IMR-90 (cell line): ENCODE results near the gene COIL. TPM values are rescaled to one million over a fixed set of nuclear protein-coding genes. Genes with fewer than 3 reads are reported as not detected.

Source experiments
- ATAC-seq: fragments of 200-7000 bp; cut with Tn5 transposase; 2 replicates; pipeline ENCODE4 v1.9.1; 2020; ENCODE audit warnings: low read depth, mild to moderate bottlenecking, moderate library complexity
- BruUV-seq: library from RNA; stranded (reverse); fragments of 400-500 nt; replicated peaks from 2 replicates; lab custom pipeline; 2021; lab: Mats Ljungman, UMichigan
- CTCF ChIA-PET: fragments of 300-600 bp; formaldehyde crosslinking; extraction: SDS; loops from one replicate; lab custom pipeline; 2021; ENCODE audit warnings: antibody characterized with exemption; lab: Yijun Ruan, JAX
- POLR2A ChIA-PET: fragments of 300-600 bp; sonication (Branson Sonifier 250); formaldehyde crosslinking; loops from one replicate; lab custom pipeline; 2022; ENCODE audit warnings: antibody characterized with exemption; ENCODE audit not compliant: unreplicated experiment; lab: Charles Lee
- DNase-seq: peaks from one replicate; pipeline ENCODE4 v3.0.0; 2013
- H2AFZ ChIP-seq: replicated peaks from 2 replicates; pipeline ENCODE3; 2013; ENCODE audit warnings: low read length, mild to moderate bottlenecking; ENCODE audit not compliant: poor library complexity
- H2AK5ac ChIP-seq: 2 replicates; pipeline ENCODE4 v1.6.1; 2013; ENCODE audit warnings: low read depth, low read length, inconsistent platforms
- H2AK9ac ChIP-seq: replicated peaks from 2 replicates; pipeline ENCODE3; 2013; ENCODE audit warnings: mild to moderate bottlenecking, low read depth, low read length, moderate library complexity; ENCODE audit not compliant: poor library complexity
- H2BK120ac ChIP-seq: 2 replicates; pipeline ENCODE4 v1.6.1; 2013; ENCODE audit warnings: low read depth, low read length, inconsistent platforms
- H2BK15ac ChIP-seq: 3 replicates; pipeline ENCODE4 v1.6.1; 2013; ENCODE audit warnings: low read depth, low read length, inconsistent platforms
- H2BK20ac ChIP-seq: 2 replicates; pipeline ENCODE4 v1.6.1; 2013; ENCODE audit warnings: low read depth, mild to moderate bottlenecking, inconsistent platforms, low read length, moderate library complexity
- H2BK5ac ChIP-seq: 2 replicates; pipeline ENCODE4 v1.6.1; 2013; ENCODE audit warnings: mild to moderate bottlenecking, low read depth, low read length, inconsistent platforms; ENCODE audit not compliant: poor library complexity, severe bottlenecking
- H3K14ac ChIP-seq: replicated peaks from 2 replicates; pipeline ENCODE4 v1.6.1; 2013; ENCODE audit warnings: low read depth, low read length, inconsistent platforms
- H3K18ac ChIP-seq: 2 replicates; pipeline ENCODE4 v1.6.1; 2013; ENCODE audit warnings: low read depth, low read length, control low read depth
- H3K23ac ChIP-seq: 2 replicates; pipeline ENCODE4 v1.6.1; 2013; ENCODE audit warnings: low read depth, low read length, inconsistent platforms
- H3K27ac ChIP-seq: 2 replicates; pipeline ENCODE4 v1.5.1; 2013; ENCODE audit warnings: mild to moderate bottlenecking, control low read depth, low read length; ENCODE audit not compliant: insufficient read depth
- H3K27me3 ChIP-seq: 2 replicates; pipeline ENCODE4 v1.6.1; 2013; ENCODE audit warnings: low read length; ENCODE audit not compliant: control insufficient read depth, insufficient read depth
- H3K36me3 ChIP-seq: 2 replicates; pipeline ENCODE4 v1.6.1; 2013; ENCODE audit warnings: low read length, mixed read lengths; ENCODE audit not compliant: control insufficient read depth, insufficient read depth
- H3K4ac ChIP-seq: 2 replicates; pipeline ENCODE4 v1.6.1; 2013; ENCODE audit warnings: low read depth, low read length, inconsistent platforms
- H3K4me1 ChIP-seq: 2 replicates; pipeline ENCODE4 v1.6.1; 2013; ENCODE audit warnings: low read length, mixed read lengths; ENCODE audit not compliant: control insufficient read depth, insufficient read depth
- H3K4me2 ChIP-seq: 2 replicates; pipeline ENCODE4 v1.6.1; 2013; ENCODE audit warnings: low read depth, mild to moderate bottlenecking, control low read depth, low read length, moderate library complexity
- H3K4me3 ChIP-seq: 2 replicates; pipeline ENCODE4 v1.5.1; 2013; ENCODE audit warnings: low read depth, mild to moderate bottlenecking, control low read depth, low read length, moderate library complexity; ENCODE audit not compliant: insufficient read depth
- H3K56ac ChIP-seq: 2 replicates; pipeline ENCODE4 v1.6.1; 2013; ENCODE audit warnings: low read length, inconsistent platforms; ENCODE audit not compliant: insufficient read depth; ENCODE audit errors: extremely low read depth
- H3K79me1 ChIP-seq, 2 experiments: 2 replicates each; pipeline ENCODE4 v1.6.1; 2013; ENCODE audit warnings: low read length in 2 of 2, inconsistent platforms in 1 of 2, low read depth in 1 of 2
- H3K9ac ChIP-seq: 2 replicates; pipeline ENCODE4 v1.6.1; 2013; ENCODE audit warnings: low read depth, low read length, control low read depth
- H3K9me1 ChIP-seq: 2 replicates; pipeline ENCODE4 v1.6.1; 2013; ENCODE audit warnings: low read length, inconsistent platforms; ENCODE audit not compliant: insufficient read depth
- H3K9me3 ChIP-seq: 2 replicates; pipeline ENCODE4 v1.6.1; 2013; ENCODE audit warnings: low read length; ENCODE audit not compliant: control insufficient read depth, insufficient read depth
- H4K20me1 ChIP-seq: 2 replicates; pipeline ENCODE4 v1.6.1; 2013; ENCODE audit warnings: low read length, inconsistent platforms; ENCODE audit not compliant: insufficient read depth
- H4K5ac ChIP-seq: 2 replicates; pipeline ENCODE4 v1.6.1; 2013; ENCODE audit warnings: mild to moderate bottlenecking, low read depth, low read length, control low read depth
- H4K8ac ChIP-seq, 2 experiments: 2 replicates each; pipeline ENCODE4 v1.6.1; 2013; ENCODE audit warnings: low read depth in 2 of 2, low read length in 2 of 2, control low read depth in 1 of 2, inconsistent platforms in 1 of 2
- H4K91ac ChIP-seq: 2 replicates; pipeline ENCODE4 v1.6.1; 2013; ENCODE audit warnings: low read depth, low read length, inconsistent platforms; ENCODE audit not compliant: insufficient read depth
- MAFK ChIP-seq: IDR thresholded peaks from 2 replicates; pipeline ENCODE4 v1.6.1; 2012; ENCODE audit warnings: low read depth, low read length, improper control_type of control experiment
- RFX5 ChIP-seq: IDR thresholded peaks from 2 replicates; pipeline ENCODE4 v1.8.0; 2012; ENCODE audit warnings: low read depth, mild to moderate bottlenecking, low read length, moderate library complexity
- WGBS, 2 experiments: methylation state at CpG; one replicate each; pipeline versions ENCODE4 v1.1.5 to v1.1.7; 2013; ENCODE audit warnings: missing lambda C conversion rate in 2 of 2; ENCODE audit not compliant: insufficient read length in 1 of 2; ENCODE audit errors: extremely low coverage in 2 of 2; 5-methylcytosine and 5-hydroxymethylcytosine counted together
- dilution Hi-C: fragments of 300-500 bp; cut with HindIII; formaldehyde crosslinking; loops from one replicate; pipeline ENCODE4 v1.14.3; 2018; ENCODE audit warnings: low sequenced_read_pairs; ENCODE audit not compliant: unreplicated experiment
- in situ Hi-C: fragments of 300-500 bp; cut with MboI; formaldehyde crosslinking; loops from 3 replicates; pipeline ENCODE4 v1.14.3; 2019; ENCODE audit warnings: low sequenced_read_pairs, inconsistent platforms, mixed read lengths
- intact Hi-C: fragments of 100-400 bp; cut with micrococcal nuclease; formaldehyde crosslinking; loops from 2 replicates; pipeline ENCODE4 v1.10.0; 2022
- polyA plus RNA-seq, 3 experiments: library from polyadenylated mRNA; depleted of rRNA; stranded (reverse); fragments of >200 nt; gene quantifications; 2 replicates each; pipeline ENCODE4 v1.2.3, GENCODE V29; 2012; ENCODE audit warnings: low replicate concordance in 1 of 3
- total RNA-seq: library from RNA; depleted of rRNA; stranded (reverse); fragments of >200 nt; gene quantifications from 2 replicates; pipeline ENCODE4 v1.2.3, GENCODE V29; 2012

COIL gene
- total and polyA plus RNA-seq, 2 of the 4 experiments (the other 2 are of a cell fraction), result 5.2 to 13.3 TPM

DNA sequence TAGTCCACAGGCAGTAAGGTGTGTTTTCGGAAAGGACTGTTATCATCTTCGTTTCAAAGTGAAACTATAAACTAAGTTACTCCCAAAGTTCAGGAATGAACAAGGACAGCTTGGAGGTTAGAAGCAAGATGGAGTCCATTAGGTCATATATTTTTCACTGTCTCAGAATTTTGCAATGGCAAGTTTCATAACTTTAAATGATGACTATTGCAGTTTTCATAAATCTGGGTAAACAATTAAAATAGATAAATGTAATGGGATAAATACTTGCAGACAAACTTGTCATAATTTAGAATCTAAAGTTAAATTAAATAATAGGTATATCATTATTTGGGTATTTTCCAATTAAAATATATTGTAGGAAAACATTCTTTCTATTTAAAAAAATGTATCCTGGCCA is 32.3 kb downstream of the COIL start:
- H3K4me2 ChIP-seq, result no peak overlapping the region
- peaks cover 3% of the 10 kb centered on the region; the same call in 1 of the 2 replicates for H3K9me3 ChIP-seq
- no peak overlapping the region for H3K4me3 ChIP-seq
- H4K91ac ChIP-seq, result no peak overlapping the region
- H2AFZ ChIP-seq, result no peak overlapping the region
- peak; percentile 78 for TF ChIP-seq MAFK
- TF ChIP-seq RFX5, result no peak
- no peak overlapping the region for H2BK20ac ChIP-seq
- dilution Hi-C loops, result no loop called here
- no peak overlapping the region for H2BK15ac ChIP-seq
- intact Hi-C loops, result no loop called here
- H3K56ac ChIP-seq, result no peak overlapping the region
- no peak overlapping the region for H3K9ac ChIP-seq
- no peak overlapping the region for H3K14ac ChIP-seq
- in situ Hi-C loops, result loop anchor here (25.0 kb wide), 1 partner anchor 341 kb away; the partner anchor contains the start of gene NOG
- H2BK120ac ChIP-seq, result no peak overlapping the region
- H3K4me1 ChIP-seq, result no peaks in the 10 kb centered on the region
- no peak overlapping the region for H3K27ac ChIP-seq
- DNase-seq, result no peak
- H2BK5ac ChIP-seq, result no peak overlapping the region
- no peak overlapping the region for H4K5ac ChIP-seq
- BruUV-seq, result no TSS peak
- no peak overlapping the region for H2AK5ac ChIP-seq
- H2AK9ac ChIP-seq, result no peak overlapping the region
- no peak overlapping the region for H3K4ac ChIP-seq
- WGBS, 2 experiments, result no CpG with 5 or more reads among the region's 2 CpGs
- CTCF ChIA-PET, result no interaction called here
- no peak overlapping the region for H3K23ac ChIP-seq
- H3K18ac ChIP-seq, result no peak overlapping the region
- H3K36me3 ChIP-seq, result no peaks in the 10 kb centered on the region
- no peaks in the 10 kb centered on the region for H3K9me1 ChIP-seq
- POLR2A ChIA-PET, result no interaction called here
- no peaks in the 10 kb centered on the region for H4K20me1 ChIP-seq
- no peaks in the 10 kb centered on the region for H3K79me1 ChIP-seq
- H3K27me3 ChIP-seq, result no peaks in the 10 kb centered on the region
- no peak overlapping the region for H4K8ac ChIP-seq
- ATAC-seq, result no peak
